Fibroblast of pulmonary artery (primary cell): ENCODE data around the gene AQR.

ENCODE experiments used
- DNase-seq: peaks from one replicate; pipeline ENCODE4 v3.0.0-alpha.2; 2010; ENCODE audit warnings: low read depth
- H3K4me3 ChIP-seq: replicated peaks from 2 replicates; pipeline ENCODE4 v1.5.1; 2011; ENCODE audit warnings: low read depth, mild to moderate bottlenecking, control low read depth, low read length, moderate library complexity
- TF ChIP-seq, protein P1 (sequence below): IDR thresholded peaks from 2 replicates; pipeline ENCODE4 v1.5.1; 2011; ENCODE audit warnings: mild to moderate bottlenecking, control low read depth, low read length, inconsistent platforms; ENCODE audit errors: missing control alignments

Gene AQR

DNA sequence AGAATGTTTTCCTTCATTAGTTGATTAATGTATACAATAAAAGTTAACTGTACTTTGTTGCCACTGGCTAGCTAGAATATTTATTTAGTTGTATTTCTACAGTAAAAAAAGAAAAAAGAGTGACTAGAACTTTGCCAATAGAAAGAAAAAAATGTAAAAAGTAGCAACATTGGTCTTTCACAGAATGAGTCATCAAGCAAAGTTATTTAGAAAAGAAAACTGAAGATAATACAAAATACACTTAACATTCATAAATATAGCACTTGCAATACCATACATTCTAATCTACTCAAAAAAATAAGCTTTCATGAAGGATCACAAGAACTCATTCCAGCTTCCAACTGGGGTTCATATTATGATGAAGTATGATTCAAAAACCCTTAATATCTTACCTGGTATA, 83.4 kb downstream of the AQR start:
- DNase-seq, result peak; percentile 13
- no peak overlapping the region for H3K4me3 ChIP-seq
- TF ChIP-seq, protein P1, sequence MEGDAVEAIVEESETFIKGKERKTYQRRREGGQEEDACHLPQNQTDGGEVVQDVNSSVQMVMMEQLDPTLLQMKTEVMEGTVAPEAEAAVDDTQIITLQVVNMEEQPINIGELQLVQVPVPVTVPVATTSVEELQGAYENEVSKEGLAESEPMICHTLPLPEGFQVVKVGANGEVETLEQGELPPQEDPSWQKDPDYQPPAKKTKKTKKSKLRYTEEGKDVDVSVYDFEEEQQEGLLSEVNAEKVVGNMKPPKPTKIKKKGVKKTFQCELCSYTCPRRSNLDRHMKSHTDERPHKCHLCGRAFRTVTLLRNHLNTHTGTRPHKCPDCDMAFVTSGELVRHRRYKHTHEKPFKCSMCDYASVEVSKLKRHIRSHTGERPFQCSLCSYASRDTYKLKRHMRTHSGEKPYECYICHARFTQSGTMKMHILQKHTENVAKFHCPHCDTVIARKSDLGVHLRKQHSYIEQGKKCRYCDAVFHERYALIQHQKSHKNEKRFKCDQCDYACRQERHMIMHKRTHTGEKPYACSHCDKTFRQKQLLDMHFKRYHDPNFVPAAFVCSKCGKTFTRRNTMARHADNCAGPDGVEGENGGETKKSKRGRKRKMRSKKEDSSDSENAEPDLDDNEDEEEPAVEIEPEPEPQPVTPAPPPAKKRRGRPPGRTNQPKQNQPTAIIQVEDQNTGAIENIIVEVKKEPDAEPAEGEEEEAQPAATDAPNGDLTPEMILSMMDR, result no peak

DNA sequence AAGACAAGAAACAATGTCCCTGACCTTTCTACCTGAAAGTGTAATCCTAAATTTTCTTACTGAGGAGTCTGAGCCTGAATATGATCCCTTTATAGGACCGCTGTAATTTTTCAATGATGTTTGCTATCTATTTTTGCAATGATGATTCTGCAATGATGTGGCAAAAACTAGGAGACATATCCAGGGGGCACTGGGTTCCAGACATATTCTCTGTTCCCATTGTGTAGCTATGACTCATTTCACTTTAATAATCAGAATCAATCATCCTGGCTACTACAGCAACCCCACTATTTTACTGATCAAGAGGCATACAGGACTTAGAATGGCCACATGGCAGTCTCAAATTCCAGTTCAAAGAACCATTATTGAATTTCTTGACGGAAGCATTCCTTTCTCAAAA, 85.9 kb downstream of the AQR start:
- H3K4me3 ChIP-seq, result no peak overlapping the region
- TF ChIP-seq, protein P1, result no peak
- no peak for DNase-seq

DNA sequence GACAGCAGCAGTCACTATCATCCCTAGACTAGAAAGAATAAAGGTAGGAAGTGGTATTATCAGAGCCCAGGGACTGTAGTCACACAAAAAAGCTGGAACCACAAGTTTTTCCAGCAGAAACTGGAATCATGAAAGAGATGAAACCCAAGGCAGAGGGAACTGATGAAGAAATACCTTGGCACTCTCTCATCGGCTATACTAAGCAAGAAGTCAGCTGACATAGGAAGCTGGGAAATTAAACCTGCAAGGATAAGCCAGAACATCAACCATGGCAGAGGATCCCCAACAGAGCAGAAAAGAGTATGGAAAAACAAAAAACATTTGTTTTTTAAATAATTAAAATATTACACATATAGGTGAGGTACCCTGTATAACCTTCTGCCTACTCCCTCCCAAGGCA, 86.5 kb downstream of the AQR start:
- TF ChIP-seq, protein P1, result no peak
- peak; percentile 33 for DNase-seq
- no peak overlapping the region for H3K4me3 ChIP-seq

DNA sequence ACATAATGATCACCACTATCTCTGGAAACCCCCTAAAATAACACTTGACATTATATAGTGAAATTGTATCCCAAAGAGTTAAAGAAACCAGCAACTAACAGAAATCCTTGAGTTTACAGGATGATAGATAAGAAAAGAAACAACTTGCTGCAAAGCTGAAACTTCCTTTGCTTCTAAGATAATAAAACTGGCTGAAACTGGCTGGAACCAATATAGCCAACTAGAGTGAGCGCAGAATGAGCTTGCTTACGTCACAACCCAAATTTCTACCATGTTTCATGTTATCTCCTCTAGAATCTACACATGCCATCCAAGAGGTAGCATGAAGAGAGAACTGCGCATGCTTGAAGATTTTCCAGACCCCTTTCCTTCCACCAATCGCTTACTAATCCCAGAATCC, 90.4 kb downstream of the AQR start:
- no peak overlapping the region for H3K4me3 ChIP-seq
- DNase-seq, result no peak
- TF ChIP-seq, protein P1, result no peak

DNA sequence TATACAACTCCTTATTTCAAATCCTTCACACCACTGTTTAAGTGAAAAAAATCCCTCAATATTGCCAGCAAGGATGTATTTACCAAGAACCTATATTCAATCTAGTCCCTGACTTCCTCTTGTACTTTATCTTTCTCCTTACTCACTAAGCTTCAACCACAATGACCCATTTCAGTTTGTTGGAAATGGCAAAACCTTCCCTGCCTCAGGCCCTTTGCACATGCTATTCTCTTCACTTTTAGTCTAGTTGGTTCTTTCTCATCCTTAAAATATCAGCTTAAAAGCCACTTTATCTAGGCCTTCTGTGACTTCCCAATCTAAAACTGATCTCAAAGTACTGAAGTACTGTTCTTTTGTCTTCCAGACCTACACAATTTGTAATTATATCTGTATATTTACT, 92.9 kb downstream of the AQR start:
- no peak overlapping the region for H3K4me3 ChIP-seq
- TF ChIP-seq, protein P1, result no peak
- no peak for DNase-seq

DNA sequence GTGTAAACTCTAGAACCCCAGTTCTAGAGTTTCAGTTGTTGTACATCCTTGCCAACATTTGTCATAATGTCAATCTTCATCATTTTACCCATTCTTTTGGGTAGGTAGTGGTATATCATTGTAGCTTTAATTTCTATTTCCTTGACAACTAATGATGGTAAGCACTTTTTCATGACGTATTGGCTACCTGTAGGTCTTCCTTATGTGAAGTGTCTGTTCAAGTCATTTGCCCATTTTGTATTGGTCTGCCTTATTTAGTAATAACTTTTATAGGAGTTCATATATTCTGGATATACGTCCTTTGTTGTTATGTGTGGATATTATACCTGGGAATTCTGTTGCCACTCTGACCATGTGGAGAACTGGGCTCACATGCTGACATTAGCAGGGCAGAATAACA, 100.4 kb downstream of the AQR start:
- no peak for DNase-seq
- TF ChIP-seq, protein P1, result no peak
- H3K4me3 ChIP-seq, result no peak overlapping the region

DNA sequence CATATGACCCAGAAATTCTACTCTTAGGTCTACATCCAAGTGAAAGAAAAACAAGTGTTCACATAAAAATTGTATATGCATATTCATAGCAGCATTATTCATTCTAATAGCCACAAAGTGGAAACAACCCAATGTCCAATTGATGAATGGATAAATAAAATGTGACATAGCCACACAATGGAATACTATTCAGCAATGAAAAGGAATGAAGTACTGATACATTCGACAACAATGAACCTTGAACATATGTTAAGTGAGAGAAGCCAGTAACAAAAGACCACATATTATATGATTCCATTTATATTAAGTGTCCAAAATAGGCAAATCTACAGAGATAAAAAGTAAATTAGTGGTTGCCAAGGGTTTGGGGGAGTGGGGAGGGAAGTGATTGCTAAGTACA, 104.0 kb downstream of the AQR start:
- TF ChIP-seq, protein P1, result no peak
- no peak overlapping the region for H3K4me3 ChIP-seq
- no peak for DNase-seq
